ENCODE data around the gene UBAC2. TPM values are rescaled to one million over a fixed set of nuclear protein-coding genes. Genes with fewer than 3 reads are reported as not detected.

Gene UBAC2
- total and polyA plus RNA-seq, 2 donors (not counting 3 experiments of a cell fraction or from before 2014, with no cell fraction given) = 45.7 to 54.4 TPM

DNA sequence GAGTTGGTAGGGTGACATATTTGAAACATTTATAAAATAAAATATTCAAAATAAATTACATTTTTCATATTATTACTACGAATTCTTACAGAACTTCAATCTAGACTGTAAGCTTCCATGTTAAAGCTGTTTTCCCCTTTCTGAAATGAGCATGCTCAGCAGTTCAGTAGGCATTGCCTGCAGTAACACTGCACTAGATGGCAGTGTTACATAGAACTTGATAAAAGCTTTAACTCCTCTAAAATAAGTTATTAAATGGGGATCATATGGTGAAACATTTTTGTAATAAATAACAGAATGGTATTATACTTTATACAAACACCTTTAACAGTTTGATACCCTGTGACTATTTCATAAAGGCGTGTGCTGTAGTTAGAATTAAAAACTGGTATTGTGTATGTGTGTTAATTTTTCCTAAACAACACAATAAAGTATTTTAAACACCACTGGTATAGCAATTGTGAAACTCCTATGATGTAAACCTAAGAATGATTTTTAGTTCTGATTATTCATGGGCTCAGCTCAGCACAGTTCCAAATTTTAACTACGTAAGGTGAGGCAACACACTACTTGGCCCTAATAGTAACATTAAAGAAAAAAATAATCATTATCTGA lies 69.1 kb downstream of the UBAC2 start:
- dilution Hi-C loops (cut with MboI; ENCODE audit: extremely low pct_ligation_motif_present, low sequenced_read_pairs) (loop anchor here (25.0 kb wide), 1 partner anchor 107 kb away; no protein-coding TSS in a partner anchor), intact Hi-C loops (cut with micrococcal nuclease) (loop anchor here (1.0 to 10.0 kb wide), 6 partner anchors 51 to 235 kb away; no protein-coding TSS in a partner anchor)
- Histone ChIP-seq H3K27ac (ENCODE audit: insufficient read depth, low read depth, low read length) (no peak overlapping the region), H4K20me1 (replicated peaks; ENCODE audit: control insufficient read depth, extremely low read depth, insufficient read depth, low read length) (no peaks in the 10 kb centered on the region), H3K79me2 (ENCODE audit: control insufficient read depth, insufficient read depth, low read length) (no peaks in the 10 kb centered on the region), H3K9me3 (replicated peaks; ENCODE audit: control insufficient read depth, insufficient read depth, low read length) (no peaks in the 10 kb centered on the region), H3K4me2 (ENCODE audit: insufficient read depth, low read length) (no peak overlapping the region), H3K4me3 (replicated peaks in 1 of 3; ENCODE audit: insufficient read depth in 1 of 3, low read depth in 1 of 3, low read length in 3 of 3) (no peak overlapping the region), H3K9me1 (replicated peaks; ENCODE audit: control insufficient read depth, extremely low read depth, insufficient read depth, low read length) (no peaks in the 10 kb centered on the region), H3K36me3 (ENCODE audit: control insufficient read depth in 2 of 2, extremely low read depth in 1 of 2, insufficient read depth in 2 of 2, low read length in 2 of 2) (peaks cover 0 to 2% of the 10 kb centered on the region in 2 experiments), H3K9ac (replicated peaks; ENCODE audit: extremely low read depth, insufficient read depth, low read length) (no peak overlapping the region), H3K27me3 (ENCODE audit: control insufficient read depth in 2 of 2, insufficient read depth in 2 of 2, low read length in 2 of 2) (no peaks in the 10 kb centered on the region), H3K4me1 (ENCODE audit: control insufficient read depth, extremely low read depth, insufficient read depth, low read length) (no peaks in the 10 kb centered on the region), H2AFZ (ENCODE audit: low read depth, low read length) (no peak overlapping the region)
- TF ChIP-seq, protein P1, sequence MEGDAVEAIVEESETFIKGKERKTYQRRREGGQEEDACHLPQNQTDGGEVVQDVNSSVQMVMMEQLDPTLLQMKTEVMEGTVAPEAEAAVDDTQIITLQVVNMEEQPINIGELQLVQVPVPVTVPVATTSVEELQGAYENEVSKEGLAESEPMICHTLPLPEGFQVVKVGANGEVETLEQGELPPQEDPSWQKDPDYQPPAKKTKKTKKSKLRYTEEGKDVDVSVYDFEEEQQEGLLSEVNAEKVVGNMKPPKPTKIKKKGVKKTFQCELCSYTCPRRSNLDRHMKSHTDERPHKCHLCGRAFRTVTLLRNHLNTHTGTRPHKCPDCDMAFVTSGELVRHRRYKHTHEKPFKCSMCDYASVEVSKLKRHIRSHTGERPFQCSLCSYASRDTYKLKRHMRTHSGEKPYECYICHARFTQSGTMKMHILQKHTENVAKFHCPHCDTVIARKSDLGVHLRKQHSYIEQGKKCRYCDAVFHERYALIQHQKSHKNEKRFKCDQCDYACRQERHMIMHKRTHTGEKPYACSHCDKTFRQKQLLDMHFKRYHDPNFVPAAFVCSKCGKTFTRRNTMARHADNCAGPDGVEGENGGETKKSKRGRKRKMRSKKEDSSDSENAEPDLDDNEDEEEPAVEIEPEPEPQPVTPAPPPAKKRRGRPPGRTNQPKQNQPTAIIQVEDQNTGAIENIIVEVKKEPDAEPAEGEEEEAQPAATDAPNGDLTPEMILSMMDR (IDR thresholded peaks at IDR 0.05; ENCODE audit: extremely low read depth in 1 of 2, insufficient read depth in 1 of 2, low read depth in 1 of 2, low read length in 2 of 2) = peak; percentile 43 to 52
- no peak for TF ChIP-seq JUN (IDR thresholded peaks at IDR 0.05; ENCODE audit: borderline replicate concordance, insufficient read depth, insufficient read length, low read depth)
- CTCF ChIA-PET = interaction anchor here (0.6 to 9.8 kb wide), 60 partner anchors 9 to 297 kb away, joined by 3 to 289 read pairs (median 5); partner anchors contain the start of genes GPR18, GPR183, TM9SF2 and UBAC2
- DNase-seq (ENCODE audit: low read depth, low spot score) (peak; percentile 71), FAIRE-seq (peak; percentile 63)
- no TSS peak for BruUV-seq (replicated peaks)
- POLR2A ChIA-PET = no interaction called here

DNA sequence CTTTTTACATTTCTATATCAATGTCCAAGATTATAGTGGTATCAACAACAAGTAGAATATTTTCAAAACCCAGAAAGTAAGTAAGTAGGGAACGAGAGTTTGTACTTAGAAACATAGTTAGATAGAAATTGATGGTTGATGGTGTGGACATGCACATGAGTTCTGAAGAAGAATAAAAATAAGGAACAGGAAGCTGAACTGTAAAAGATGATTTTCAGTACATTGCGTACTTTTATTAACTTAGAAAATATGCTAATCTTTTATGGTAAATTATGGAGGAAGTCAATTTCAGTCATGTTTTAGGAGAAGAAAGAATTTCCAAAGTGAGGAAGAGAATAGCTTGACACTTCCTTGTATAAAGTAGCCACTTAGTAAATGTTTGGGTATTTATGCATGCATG lies 69.9 kb downstream of the UBAC2 start:
- no peak overlapping the region for H3K27ac ChIP-seq (ENCODE audit: insufficient read depth, low read depth, low read length)
- no peaks in the 10 kb centered on the region for H3K9me1 ChIP-seq (replicated peaks; ENCODE audit: control insufficient read depth, extremely low read depth, insufficient read depth, low read length)
- no peak overlapping the region for H3K4me2 ChIP-seq (ENCODE audit: insufficient read depth, low read length)
- CTCF ChIA-PET = interaction anchor here (1.2 to 9.8 kb wide), 18 partner anchors 12 to 296 kb away, joined by 3 to 289 read pairs (median 9); partner anchors contain the start of genes GPR183 and TM9SF2
- POLR2A ChIA-PET = no interaction called here
- no peaks in the 10 kb centered on the region for H3K9me3 ChIP-seq (replicated peaks; ENCODE audit: control insufficient read depth, insufficient read depth, low read length)
- H3K36me3 ChIP-seq (ENCODE audit: control insufficient read depth in 2 of 2, extremely low read depth in 1 of 2, insufficient read depth in 2 of 2, low read length in 2 of 2) = peaks cover 0 to 2% of the 10 kb centered on the region in 2 experiments
- no peaks in the 10 kb centered on the region for H3K79me2 ChIP-seq (ENCODE audit: control insufficient read depth, insufficient read depth, low read length)
- TF ChIP-seq JUN (IDR thresholded peaks at IDR 0.05; ENCODE audit: borderline replicate concordance, insufficient read depth, insufficient read length, low read depth) (no peak), GATA2 (IDR thresholded peaks at IDR 0.05; ENCODE audit: insufficient read depth, insufficient read length, low read depth, low read length) (no peak), POLR2AphosphoS5 (IDR thresholded peaks at IDR 0.05; ENCODE audit: insufficient read depth, low read depth, low read length) (no peak), POLR2A (IDR thresholded peaks at IDR 0.05; ENCODE audit: low read depth, low read length) (no peak), EZH2 (IDR thresholded peaks at IDR 0.05; ENCODE audit: borderline replicate concordance, low read depth, low read length, severe bottlenecking) (no peak), FOS (IDR thresholded peaks at IDR 0.05; ENCODE audit: borderline replicate concordance, insufficient read depth, low read length) (no peak)
- TF ChIP-seq, protein P2, sequence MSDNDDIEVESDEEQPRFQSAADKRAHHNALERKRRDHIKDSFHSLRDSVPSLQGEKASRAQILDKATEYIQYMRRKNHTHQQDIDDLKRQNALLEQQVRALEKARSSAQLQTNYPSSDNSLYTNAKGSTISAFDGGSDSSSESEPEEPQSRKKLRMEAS (IDR thresholded peaks at IDR 0.05; ENCODE audit: insufficient read depth, insufficient read length) = no peak
- TF ChIP-seq, protein P1 (IDR thresholded peaks at IDR 0.05; ENCODE audit: extremely low read depth in 1 of 2, insufficient read depth in 1 of 2, low read depth in 1 of 2, low read length in 2 of 2) = no peak
- no peak overlapping the region for H3K4me3 ChIP-seq (replicated peaks in 1 of 3; ENCODE audit: insufficient read depth in 1 of 3, low read depth in 1 of 3, low read length in 3 of 3)
- H3K4me1 ChIP-seq (ENCODE audit: control insufficient read depth, extremely low read depth, insufficient read depth, low read length) = no peaks in the 10 kb centered on the region
- no peak overlapping the region for H3K9ac ChIP-seq (replicated peaks; ENCODE audit: extremely low read depth, insufficient read depth, low read length)
- DNase-seq (ENCODE audit: low read depth, low spot score) (no peak), FAIRE-seq (peak; percentile 43)
- dilution Hi-C loops (cut with MboI; ENCODE audit: extremely low pct_ligation_motif_present, low sequenced_read_pairs) = loop anchor here (25.0 kb wide), 1 partner anchor 108 kb away; no protein-coding TSS in a partner anchor
- intact Hi-C loops (cut with micrococcal nuclease) = no loop called here
- H3K27me3 ChIP-seq (ENCODE audit: control insufficient read depth in 2 of 2, insufficient read depth in 2 of 2, low read length in 2 of 2) = no peaks in the 10 kb centered on the region
- H4K20me1 ChIP-seq (replicated peaks; ENCODE audit: control insufficient read depth, extremely low read depth, insufficient read depth, low read length) = no peaks in the 10 kb centered on the region
- H2AFZ ChIP-seq (ENCODE audit: low read depth, low read length) = no peak overlapping the region
- no TSS peak for BruUV-seq (replicated peaks)
